Ectodermal cell (in vitro differentiated cells): ENCODE data around the gene CLDN5.

Experiments
- H3K27ac ChIP-seq: 2 replicates; pipeline ENCODE4 v1.7.0; 2013; ENCODE audit warnings: mild to moderate bottlenecking, low read depth, low read length; ENCODE audit not compliant: insufficient read depth, poor library complexity, severe bottlenecking
- H3K27me3 ChIP-seq: 2 replicates; pipeline ENCODE4 v1.7.0; 2013; ENCODE audit warnings: mild to moderate bottlenecking, low read length; ENCODE audit not compliant: insufficient read depth, control insufficient read depth, poor library complexity, severe bottlenecking
- H3K36me3 ChIP-seq: one replicate; pipeline ENCODE4 v1.7.0; 2013; ENCODE audit warnings: low read length; ENCODE audit not compliant: control insufficient read depth, insufficient read depth
- H3K4me1 ChIP-seq: one replicate; pipeline ENCODE4 v1.7.0; 2013; ENCODE audit warnings: low read length; ENCODE audit not compliant: control insufficient read depth, insufficient read depth
- H3K4me3 ChIP-seq: 2 replicates; pipeline ENCODE4 v1.7.0; 2013; ENCODE audit warnings: low read depth, low read length, control low read depth; ENCODE audit not compliant: insufficient read depth
- H3K9me3 ChIP-seq: 2 replicates; pipeline ENCODE4 v1.7.0; 2013; ENCODE audit warnings: mild to moderate bottlenecking, low read length, moderate library complexity; ENCODE audit not compliant: control insufficient read depth
- WGBS, 2 experiments: methylation state at CpG; one replicate each; pipeline ENCODE4 v1.1.7; 2013; ENCODE audit warnings: missing lambda C conversion rate in 2 of 2; 5-methylcytosine and 5-hydroxymethylcytosine counted together

Gene CLDN5

DNA sequence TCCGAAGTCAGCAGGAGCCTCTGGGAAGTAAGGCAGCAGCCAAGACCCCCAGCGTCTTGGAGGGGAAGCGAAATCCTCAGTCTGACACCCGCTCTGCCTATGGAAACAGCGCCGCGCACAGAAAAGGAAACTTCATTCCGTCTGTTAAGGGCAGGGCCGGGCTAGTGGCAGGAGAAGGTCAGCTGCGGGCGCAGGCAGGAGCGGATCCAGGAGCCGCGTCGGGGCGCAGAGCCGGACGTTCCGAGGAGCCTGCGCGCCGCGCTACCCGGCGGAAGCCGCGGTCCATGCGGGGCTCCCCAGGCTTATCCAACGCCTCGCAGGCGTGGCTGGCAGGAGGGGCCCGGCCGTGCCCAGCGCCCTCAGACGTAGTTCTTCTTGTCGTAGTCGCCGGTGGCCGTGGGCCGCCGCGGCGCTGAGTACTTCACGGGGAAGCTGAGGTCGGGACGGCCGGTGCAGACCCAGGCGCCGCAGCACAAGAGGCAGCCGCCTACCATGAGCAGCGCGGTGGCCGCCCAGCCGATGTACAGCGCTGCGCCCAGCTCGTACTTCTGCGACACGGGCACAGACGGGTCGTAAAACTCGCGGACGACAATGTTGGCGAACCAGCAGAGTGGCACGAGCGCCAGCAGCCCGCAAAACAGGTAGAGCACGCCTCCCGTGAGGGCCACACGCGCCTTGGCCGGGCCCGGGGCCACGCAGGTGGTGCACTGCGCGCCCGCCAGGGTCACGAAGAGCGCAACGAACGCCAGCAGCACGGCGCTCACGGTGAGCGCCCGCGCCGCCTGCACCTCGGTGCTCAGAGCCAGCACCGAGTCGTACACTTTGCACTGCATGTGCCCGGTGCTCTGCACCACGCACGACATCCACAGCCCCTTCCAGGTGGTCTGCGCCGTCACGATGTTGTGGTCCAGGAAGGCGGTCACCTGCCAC lies 705 bp downstream of the CLDN5 start:
- H3K27ac ChIP-seq, result no peak overlapping the region
- no peaks in the 10 kb centered on the region for H3K36me3 ChIP-seq
- H3K27me3 ChIP-seq, result peaks cover 54% of the 10 kb centered on the region
- peaks cover 21% of the 10 kb centered on the region for H3K4me1 ChIP-seq
- peak overlapping the region; percentile 42 for H3K4me3 ChIP-seq
- no peaks in the 10 kb centered on the region for H3K9me3 ChIP-seq
- WGBS, 2 experiments, result 2 to 3% methylated on average over 99 of the region's 99 CpGs

DNA sequence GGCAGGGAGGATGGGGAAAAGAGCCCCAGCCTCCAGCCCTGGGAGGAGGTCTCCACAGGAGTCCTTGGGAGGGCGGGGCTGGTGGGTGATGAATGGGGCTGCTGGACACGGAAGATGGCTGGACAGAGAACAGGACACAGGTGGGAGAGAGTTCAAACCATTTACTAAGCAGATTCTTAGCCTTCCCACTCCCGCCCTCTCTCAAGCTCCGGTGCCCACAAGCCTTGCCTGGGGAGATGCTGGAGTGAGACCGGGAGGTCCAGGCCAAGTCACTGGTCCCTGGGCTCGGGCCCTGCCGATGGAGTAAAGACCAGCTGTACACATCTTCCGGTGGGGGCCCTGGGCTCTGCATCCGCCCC lies 1.4 kb downstream of the CLDN5 start:
- H3K9me3 ChIP-seq, result no peaks in the 10 kb centered on the region
- H3K27me3 ChIP-seq, result peaks cover 54% of the 10 kb centered on the region
- H3K4me3 ChIP-seq, result peak overlapping the region; percentile 42
- WGBS, 2 experiments, result 33 to 37% methylated on average over 9 of the region's 9 CpGs
- no peaks in the 10 kb centered on the region for H3K36me3 ChIP-seq
- no peak overlapping the region for H3K27ac ChIP-seq
- H3K4me1 ChIP-seq, result peaks cover 21% of the 10 kb centered on the region

DNA sequence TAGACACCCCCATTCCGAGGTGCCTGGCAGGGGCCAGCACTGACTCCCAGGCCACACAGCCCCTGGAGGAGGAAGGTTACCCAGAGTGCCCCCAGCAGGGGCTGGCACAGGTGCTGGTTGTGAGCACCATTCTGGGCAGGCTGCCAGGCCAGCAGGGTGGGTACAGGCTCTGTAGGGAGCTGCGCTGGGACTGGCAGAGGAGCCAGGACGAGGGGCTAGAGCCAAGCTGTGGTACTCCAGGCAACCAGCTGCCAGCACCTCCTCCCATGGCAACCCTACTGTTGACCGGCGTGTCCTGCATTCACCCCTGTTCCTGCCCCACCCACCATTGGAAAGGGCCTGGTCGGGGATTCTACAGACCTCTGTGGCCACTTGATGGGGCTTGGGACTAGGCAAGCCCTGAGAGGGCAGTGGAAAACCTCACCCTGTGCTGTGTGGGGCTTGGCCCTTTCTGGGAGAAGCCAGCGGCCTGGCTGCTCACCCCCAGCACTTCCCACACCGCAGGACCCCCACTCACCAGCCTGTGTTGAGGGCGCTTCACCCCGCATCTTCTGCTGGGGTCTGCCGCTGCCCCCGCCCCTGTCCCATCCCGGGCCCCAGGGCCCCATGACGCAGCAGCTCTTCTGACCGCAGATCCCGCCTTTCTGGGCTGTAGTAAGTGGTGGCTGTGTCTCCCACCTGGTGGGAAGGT lies 1.9 kb downstream of the CLDN5 start:
- Histone ChIP-seq H3K4me3 (no peak overlapping the region), H3K9me3 (no peaks in the 10 kb centered on the region), H3K27ac (no peak overlapping the region), H3K4me1 (peaks cover 21% of the 10 kb centered on the region), H3K27me3 (peaks cover 54% of the 10 kb centered on the region), H3K36me3 (no peaks in the 10 kb centered on the region)
- 71 to 73% methylated on average over 16 of the region's 16 CpGs for WGBS, 2 experiments

DNA sequence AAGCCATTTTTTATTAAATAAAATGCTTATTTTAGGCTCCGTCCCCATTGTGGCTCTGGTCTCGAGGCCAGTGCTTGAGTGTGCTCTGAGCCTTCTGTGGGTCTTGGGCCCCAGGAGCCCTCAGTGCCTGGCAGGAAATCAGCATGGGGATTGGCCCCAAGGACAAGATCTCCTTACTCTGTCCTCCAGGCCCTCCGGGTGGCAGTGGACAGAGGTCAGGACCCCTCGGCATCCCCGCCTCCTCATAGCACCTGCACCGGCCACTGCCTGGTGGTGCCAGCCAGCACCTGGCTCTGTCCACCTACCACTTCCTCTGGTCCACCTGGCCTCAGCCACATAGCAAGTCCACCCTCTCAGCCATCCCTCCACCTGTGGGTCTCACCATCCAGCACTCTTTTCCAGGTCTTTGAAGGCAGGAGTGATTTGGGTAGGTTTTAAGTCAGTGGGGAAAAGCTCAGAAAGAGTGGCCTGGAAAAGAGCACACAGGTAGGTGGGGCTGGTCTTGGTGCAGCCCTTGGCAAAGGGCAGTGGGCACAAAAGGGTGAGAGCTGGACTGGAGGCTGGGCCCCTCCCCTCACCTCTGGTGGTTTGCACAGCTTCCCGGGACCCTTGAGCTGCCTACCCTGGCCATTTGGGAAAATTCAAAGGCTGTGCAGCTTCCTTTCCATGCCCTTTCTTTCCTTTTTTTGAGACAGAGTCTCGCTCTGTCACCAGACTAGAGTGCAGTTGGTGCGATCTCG lies 3.5 kb downstream of the CLDN5 start:
- Histone ChIP-seq H3K27me3 (peaks cover 43% of the 10 kb centered on the region), H3K9me3 (no peaks in the 10 kb centered on the region), H3K27ac (no peak overlapping the region), H3K36me3 (no peaks in the 10 kb centered on the region), H3K4me1 (peaks cover 21% of the 10 kb centered on the region), H3K4me3 (no peak overlapping the region)
- 93 to 95% methylated on average over 10 of the region's 10 CpGs for WGBS, 2 experiments

DNA sequence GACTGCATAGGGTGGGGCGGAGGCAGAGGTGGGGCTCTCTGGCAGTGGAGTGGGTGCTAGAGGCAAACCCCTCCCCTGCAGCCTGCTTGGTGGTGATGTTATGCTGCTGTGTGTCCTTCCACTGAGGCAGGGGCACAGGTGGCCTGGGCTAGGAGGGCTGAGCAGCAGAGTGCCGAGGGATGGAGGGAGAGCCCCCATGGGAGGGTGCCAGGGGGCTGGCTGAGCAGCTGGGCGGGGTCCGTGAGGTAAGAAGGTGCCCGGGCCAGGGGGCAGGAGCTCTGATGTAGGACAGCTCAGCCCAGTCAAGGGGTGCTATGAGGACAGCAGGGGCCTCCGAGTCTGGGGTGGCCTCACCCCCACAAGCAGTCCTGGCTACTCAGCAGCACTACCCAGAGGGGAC lies 4.2 kb downstream of the CLDN5 start:
- Histone ChIP-seq H3K4me3 (no peak overlapping the region), H3K27me3 (peaks cover 37% of the 10 kb centered on the region), H3K4me1 (peaks cover 17% of the 10 kb centered on the region), H3K27ac (no peak overlapping the region), H3K9me3 (no peaks in the 10 kb centered on the region), H3K36me3 (no peaks in the 10 kb centered on the region)
- WGBS, 2 experiments, result 93 to 95% methylated on average over 6 of the region's 6 CpGs

DNA sequence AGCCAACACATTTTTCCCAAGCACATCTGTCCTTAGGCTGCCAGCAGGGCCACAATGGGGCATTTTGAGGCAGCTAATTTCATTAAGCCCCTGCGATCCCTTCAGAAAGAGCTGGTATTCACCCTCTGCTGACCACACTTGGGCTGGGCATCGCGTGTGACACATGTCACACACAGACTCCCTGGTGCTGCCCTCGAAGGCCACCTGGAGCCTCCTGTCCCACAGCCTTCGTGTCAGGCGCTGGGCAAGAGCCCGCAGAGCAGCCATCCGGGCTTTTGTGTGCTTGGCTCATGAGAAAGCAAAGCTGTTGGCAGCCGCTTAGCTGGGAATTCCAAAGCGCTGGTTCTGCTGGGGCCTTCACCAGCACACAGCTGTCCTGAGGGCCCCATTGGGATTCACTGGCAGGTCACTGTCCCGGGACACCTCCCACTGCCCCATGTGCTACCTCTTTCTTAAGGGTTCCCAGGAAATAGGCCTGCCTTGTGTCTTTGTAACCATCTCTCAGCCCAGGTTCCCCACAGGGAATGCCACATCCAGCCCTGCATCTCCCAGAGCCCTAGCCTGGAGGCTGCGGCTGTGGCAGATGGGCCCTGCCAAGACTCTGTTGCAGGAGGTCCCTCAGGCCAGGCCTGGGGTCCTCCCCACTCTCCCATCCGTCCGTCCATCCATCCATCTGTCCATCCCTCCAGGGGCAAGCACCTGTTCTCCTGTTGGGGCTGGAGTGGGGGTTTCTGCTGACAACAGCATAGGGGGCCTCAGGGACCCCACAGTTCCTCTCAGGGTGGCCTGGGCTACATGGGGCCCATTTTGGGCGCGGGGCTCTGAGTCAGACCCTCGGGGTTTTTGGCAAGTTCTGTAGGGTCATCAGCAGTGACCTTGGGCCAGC lies 4.9 kb downstream of the CLDN5 start:
- H3K27ac ChIP-seq, result no peak overlapping the region
- WGBS, 2 experiments, result 96% methylated on average over 17 of the region's 17 CpGs
- no peak overlapping the region for H3K4me3 ChIP-seq
- H3K4me1 ChIP-seq, result peaks cover 17% of the 10 kb centered on the region
- H3K36me3 ChIP-seq, result no peaks in the 10 kb centered on the region
- no peaks in the 10 kb centered on the region for H3K9me3 ChIP-seq
- peaks cover 29% of the 10 kb centered on the region for H3K27me3 ChIP-seq

DNA sequence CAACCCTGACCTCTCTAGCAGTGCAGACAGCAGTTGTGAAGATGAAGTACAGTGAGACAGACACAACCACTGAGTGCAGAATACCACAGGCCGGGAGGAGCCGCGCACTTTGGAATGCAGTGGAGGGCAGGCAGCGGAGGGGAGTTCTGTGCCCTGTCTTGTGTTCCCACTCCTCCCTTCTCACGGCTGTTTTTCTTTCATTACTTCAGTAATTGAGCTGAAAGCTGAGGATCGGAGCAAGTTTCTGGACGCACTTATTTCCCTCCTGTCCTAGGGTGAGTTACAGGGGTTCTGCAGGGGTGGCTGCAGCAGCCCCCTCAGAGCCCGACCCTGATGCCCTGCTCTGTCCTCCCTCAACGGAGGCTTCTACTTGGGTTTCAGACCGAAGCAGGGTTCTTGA lies 5.6 kb downstream of the CLDN5 start:
- Histone ChIP-seq H3K4me3 (no peak overlapping the region), H3K9me3 (no peaks in the 10 kb centered on the region), H3K27ac (no peak overlapping the region), H3K4me1 (peaks cover 17% of the 10 kb centered on the region), H3K36me3 (no peaks in the 10 kb centered on the region), H3K27me3 (peaks cover 23% of the 10 kb centered on the region)
- WGBS, 2 experiments, result 95% methylated on average over 10 of the region's 10 CpGs

DNA sequence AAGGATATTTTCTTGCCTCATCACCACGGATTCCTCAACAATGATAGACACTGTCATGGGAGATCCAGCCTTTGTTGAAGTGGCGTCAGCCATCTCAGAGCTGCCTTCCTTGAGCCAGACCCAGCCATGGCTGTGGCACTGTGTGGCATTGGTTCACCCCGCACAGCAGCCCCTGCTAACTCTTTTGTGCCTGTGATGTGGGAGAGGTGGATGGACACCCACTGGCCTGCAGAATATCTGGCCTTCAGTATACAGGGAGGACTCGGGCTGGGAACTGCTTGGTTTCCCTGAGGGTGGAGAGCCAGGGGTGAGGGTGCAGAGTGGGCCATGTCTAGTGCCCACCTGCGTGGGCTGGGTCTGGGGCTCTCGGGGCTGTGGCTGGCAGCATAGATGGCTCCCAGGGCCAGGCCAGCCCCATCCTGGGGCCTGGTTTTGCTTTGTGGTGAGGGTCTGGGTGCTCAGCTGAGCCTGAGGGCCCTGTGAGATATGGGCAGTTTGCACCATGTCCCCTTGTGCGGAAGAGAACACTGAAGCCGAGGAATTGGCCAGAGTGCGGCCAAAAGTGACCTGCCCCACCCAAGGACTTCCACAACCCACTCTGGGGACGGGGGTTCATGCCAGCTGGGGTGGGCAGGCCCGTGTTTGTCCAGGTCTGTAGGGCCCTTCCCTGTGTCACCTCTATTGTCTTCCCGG lies 6.1 kb downstream of the CLDN5 start:
- no peak overlapping the region for H3K27ac ChIP-seq
- WGBS, 2 experiments, result 93% methylated on average over 12 of the region's 12 CpGs
- no peaks in the 10 kb centered on the region for H3K36me3 ChIP-seq

DNA sequence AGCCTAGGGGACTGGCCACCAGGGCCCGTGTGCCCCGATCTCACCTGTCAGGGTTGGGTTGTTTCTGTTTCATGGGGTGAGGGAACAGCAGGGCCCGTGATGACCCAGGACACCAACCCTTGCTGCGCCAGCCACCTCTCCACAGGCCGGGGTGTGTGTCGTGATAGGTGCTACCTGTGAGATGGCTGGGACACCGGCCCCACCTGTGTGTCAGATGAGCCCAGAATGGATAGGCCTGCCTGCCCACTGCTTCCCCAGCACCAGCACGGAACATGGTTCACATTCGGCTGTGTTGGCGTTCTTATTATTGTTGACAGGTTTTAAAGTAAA lies 7.1 kb downstream of the CLDN5 start:
- Histone ChIP-seq H3K4me1 (peaks cover 6% of the 10 kb centered on the region), H3K9me3 (no peaks in the 10 kb centered on the region), H3K27me3 (peaks cover 8% of the 10 kb centered on the region), H3K27ac (no peak overlapping the region), H3K36me3 (no peaks in the 10 kb centered on the region), H3K4me3 (no peak overlapping the region)
- 96% methylated on average over 10 of the region's 10 CpGs for WGBS, 2 experiments

More for the DNA sequence above, 6.1 kb downstream of the CLDN5 start:
- Histone ChIP-seq H3K4me1 (peaks cover 15% of the 10 kb centered on the region), H3K27me3 (peaks cover 17% of the 10 kb centered on the region), H3K9me3 (no peaks in the 10 kb centered on the region), H3K4me3 (no peak overlapping the region)
